Tongue (tissue), 2 donors: ENCODE data around the gene BHLHE41. TPM values are rescaled to one million over a fixed set of nuclear protein-coding genes. Genes with fewer than 3 reads are reported as not detected.

Experiments
- DNase-seq: peaks from one replicate; pipeline ENCODE4 v3.0.0-alpha.2; 2015
- total RNA-seq: library from RNA; depleted of rRNA; stranded (reverse); fragments of >200 nt; gene quantifications from one replicate; pipeline ENCODE4 v1.2.3, GENCODE V29; 2014

Gene BHLHE41
- total RNA-seq: 8.2 TPM

DNA sequence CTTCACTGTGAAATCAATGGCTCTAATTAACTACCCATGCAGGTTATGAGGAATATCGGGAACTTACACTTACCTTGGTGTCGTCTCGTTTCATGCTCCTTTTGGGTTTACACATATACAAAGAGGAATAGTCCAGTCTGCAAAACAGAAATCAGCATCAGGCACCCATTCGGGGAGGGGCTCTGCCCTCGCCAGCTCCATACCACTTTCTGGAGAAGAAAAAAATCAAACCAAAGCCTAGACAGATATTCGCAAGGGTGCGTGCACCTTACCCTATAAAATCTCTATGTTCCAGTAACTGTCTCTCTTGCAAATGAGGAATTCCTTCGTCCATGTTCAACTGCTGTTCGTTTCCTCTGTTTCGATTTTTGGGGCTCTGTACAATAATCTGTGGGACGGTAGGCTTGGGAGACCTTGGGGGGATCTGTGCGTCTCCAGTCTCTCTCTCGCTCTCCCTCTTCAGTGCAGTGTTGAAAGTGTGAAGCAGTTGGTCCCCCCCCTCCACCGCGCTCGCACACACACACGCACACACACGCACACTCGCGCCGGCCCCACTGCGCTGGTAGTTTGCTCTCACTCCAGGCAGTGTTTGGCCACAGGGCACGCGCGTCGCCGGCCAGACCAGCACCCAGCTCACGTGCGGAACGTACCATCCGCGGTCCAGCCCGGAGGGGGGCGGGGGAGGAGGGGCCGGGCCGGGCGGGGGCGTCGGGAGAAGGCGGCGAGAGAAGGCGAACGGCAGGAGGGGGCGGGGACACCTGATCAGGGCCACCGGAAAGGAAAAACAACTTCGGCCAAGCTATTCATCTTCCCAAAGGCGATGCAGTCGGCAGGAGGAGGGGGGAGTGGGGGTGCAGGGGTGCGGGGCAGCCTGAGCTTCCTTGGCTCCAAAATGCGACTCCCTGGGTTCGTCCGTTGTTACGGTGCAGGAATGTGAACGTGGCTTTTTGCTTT, at the start of gene BHLHE41:
BHLHE41 (minus strand) TSS at position 592 of the 954 bp plus-strand sequence; CDS start at position 334, 258 bp downstream.
- DNase-seq: peak; percentile 62

DNA sequence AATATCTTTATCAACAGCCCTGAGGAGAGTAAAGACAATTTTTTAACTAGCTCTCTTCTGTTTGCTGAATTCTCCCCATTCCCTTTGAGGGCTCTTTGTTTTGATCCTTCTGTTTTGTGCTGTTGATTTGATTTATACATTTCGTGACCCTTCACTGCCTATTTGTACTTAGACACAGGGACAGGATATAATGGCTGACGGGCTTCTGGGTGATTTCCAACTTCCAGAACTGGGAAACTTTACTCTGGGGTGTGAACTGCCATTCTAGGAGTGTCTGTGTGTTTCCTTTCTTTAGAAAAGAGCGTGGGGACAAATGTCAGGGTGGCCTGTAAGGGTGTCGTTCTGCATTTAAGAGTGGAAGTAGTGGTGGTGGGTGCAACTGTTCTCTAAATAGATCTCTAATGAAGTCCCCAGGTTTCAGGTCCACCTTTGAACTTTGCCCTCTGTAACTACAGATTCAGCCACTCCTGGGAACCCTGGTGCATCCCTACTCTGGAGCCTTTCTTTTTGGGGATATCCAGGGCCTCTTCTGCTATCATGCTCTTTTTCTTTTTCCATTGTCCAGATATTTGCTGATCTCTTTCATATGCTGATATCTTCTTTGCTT, 48.2 kb upstream of the BHLHE41 start:
- no peak for DNase-seq

GRCh38 chr12:26172539-26172938, 47.7 kb upstream of the BHLHE41 start:
- DNase-seq: no peak

DNA sequence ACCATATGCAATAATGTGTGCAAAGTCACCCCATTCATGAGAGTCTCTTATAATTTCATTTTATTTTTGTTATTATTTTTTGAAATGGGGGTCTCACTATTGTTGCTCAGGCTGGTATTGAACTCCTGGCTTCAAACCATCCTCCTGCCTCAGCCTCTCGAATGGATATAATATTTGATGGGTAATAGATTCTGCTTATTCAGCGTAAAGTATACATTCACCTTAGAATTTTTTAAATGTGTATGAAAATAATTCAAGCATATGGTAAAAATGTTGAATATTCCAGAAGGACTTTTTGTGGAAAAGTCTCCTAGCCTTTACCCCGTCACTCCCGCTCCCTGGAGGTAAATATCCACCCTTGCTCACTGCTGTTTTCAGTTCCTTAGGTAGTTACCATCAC, 47.2 kb upstream of the BHLHE41 start:
- DNase-seq: no peak

GRCh38 chr12:26164118-26164517, 39.3 kb upstream of the BHLHE41 start:
- no peak for DNase-seq

GRCh38 chr12:26162905-26163304, 38.1 kb upstream of the BHLHE41 start:
- DNase-seq: no peak

DNA sequence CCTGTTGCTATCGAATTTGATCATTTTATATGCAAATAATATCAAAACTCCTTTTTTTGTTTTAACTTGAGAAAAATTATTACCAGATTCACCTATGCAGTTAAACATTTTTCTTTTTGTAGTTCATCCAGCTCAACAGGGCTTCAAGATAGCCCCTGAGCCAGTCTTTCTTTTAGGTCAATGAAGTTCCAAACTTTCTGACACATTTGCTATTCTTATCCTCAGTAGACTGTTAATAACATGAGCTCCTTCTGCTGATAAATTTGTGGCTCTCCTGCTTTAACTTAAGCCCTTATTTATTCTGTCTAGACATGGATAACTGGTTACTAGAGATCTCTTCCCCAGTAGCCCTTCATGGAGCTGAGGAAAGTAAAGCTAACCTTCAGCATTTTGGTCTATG, 37.3 kb upstream of the BHLHE41 start:
- no peak for DNase-seq

DNA sequence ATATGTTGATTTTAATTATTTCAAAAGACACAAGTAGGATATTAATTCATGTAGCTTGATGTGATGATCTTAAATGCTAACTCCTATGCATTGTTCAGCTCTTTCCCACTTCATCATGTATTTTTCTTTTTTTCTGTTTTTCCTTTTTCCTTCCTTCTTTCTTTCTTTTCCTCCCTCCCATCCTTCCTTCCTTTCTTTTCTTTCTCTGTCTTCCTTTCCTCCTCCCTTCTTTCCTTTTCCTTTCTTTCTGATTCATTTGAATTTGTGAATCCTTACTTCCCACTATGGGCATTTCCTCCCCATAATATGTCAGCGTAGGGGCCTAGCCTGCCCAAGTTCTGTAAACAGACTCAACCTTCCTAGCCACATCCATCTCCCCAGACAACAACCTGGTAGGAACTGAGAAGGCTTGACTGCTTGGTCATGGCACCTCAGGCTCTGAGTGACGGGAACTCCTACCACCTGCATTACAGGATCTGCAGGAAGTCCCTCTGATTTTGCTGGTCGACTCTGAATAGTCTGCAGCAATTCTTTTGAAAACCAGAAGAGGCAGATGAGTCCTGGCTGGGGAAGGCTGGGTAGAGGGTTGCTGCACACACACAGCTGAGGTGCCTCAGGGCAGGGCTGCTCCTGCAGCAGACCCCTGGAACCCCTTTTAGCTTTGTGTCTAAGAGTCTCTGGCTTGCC, 33.4 kb upstream of the BHLHE41 start:
- no peak for DNase-seq

DNA sequence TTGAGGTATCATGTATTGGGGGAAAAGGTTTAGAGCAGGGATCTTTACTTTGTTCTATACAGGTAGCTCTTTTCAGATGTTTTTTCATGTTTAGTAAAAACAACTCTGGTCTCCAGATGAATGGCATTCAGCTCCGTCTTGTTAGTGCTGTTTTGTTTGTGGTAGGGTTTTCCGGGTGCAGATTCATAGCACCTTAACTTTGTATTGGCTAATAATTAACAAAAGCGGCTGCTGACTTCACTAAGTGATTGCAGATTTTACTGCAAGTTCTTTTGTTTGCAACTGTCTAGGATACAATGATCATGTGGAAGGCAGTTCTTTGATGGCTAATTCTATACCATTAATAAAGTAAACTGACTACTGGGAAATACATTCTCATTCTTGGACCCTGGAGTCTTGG, 32.2 kb upstream of the BHLHE41 start:
- no peak for DNase-seq

DNA sequence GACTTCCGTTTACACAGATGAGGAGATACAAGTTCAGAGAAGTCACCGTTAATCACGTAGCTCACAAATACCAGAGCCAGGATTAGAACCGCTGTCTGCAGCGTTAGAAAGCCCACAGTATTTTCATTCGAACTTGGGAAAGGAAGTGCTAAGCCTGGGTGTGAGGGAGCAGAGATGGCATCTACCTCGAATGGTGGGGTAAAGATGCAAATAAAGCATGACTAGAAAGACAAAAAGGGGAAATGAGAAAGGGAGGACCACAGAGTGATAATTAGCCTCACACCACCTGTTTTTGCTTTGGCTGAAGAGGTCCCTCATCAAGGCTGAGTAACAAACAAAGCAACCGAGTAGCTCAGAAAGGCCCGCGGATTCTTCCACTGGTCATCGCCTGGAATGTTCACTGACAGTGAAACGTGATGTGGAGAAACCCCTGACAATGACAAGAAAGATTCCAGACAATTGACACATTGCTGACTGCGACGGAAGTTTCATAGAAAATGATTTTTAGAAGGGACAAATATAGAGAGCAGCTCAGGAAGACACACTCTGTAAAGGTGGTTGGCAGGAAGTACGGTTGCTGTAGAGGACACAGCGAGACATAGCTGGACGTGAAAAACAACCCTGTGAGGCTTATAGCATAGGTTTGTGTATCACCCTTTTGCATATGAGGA, 31.5 kb upstream of the BHLHE41 start:
- DNase-seq: no peak

DNA sequence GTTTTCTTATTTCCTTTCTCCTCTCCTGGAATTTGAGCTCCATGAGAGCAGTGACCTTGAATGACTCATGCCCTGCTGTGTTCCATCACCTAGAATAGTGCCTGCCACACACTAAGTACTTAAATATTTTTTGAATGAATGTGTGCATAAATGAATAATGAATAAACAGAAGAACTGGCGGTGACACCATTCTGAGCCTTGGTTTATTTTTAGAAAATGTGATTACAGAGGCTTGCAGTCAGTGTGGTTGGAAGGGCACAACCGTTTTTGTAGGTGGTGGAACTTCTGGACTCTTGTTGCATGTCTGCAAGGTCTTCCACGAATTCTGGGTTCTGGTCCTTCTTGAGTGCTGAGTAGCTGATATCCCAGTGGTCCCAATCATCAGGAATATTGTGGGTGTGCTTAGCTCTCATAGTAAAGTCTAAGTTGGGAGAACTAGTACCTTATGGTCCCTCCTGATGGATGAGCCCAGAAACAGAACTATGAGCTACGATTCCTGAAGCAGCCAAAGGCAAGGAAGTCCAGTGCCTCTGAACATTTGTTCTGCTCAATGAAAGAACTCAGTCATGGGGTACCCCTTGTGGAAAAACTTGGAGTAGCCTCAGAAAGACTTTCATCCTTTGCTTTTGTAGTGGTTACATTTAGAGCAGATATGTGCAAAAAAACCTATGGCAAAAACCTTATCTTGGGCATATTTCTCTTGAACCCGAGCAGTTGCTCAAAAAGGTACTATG, 28.8 kb upstream of the BHLHE41 start:
- DNase-seq: no peak

GRCh38 chr12:26152507-26153102, 27.8 kb upstream of the BHLHE41 start:
- no peak for DNase-seq

GRCh38 chr12:26150736-26151450, 26.1 kb upstream of the BHLHE41 start:
- DNase-seq: peak; percentile 55

- DNase-seq: no peak
These were observed 25.2 kb upstream of the BHLHE41 start for GRCh38 chr12:26149968-26150500.

DNA sequence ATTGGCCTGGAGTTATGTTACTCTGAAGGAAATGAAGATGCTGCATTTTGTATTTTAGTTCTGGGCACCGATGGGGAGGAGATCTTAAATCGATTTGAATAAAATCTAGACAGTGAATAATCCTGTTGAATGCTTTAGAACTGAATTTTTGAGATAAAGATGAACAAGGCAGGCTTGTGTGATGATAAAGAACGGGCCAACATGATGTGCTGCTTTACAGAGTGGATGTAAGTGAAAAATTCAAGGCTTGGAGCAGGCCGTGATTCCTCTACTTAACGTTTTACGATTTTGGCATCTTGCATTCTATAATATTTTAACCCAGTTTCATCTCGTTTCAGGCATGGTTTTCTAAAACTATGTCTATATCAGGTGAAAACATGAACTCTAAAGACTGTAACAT, 23.5 kb upstream of the BHLHE41 start:
- no peak for DNase-seq

- DNase-seq: no peak
These were observed 18.5 kb upstream of the BHLHE41 start for GRCh38 chr12:26143291-26143690.

DNA sequence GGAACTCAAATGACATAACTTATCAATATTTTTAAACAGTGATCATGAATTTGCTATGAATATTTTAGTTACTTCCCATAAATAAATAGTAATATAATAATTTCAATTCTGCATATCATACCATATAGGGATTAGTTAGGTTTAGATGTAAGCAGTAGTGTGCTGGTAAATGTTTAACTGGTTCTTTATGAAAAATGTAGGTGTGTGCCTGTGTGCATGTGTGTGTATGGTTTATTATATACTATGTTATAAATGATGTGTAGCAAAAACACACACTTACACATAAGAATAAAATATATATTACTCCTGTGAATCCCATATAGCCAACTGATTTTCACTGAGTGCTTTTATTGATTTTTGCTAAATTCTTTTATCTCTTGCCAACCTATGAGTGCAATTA, 14.0 kb upstream of the BHLHE41 start:
- DNase-seq: no peak

GRCh38 chr12:26136688-26137087, 11.9 kb upstream of the BHLHE41 start:
- no peak for DNase-seq

DNA sequence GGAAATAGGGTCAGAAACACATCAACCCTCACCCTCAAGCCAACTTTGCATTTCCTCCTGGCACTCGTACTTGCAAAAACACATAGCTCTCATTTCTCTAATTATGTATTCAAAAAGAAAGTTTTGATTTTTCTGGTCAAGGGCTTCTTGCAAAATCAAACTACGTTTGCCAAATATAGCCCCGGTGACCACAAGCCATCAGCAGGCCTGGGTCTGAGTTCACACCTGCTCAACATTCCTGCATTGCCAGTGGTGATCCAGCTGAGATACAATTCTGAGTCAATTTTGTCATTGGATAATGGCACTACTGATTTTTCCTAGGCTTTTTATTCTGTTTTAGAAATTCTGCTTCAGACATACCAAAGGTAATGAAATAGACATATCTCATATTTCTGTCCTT, 10.7 kb upstream of the BHLHE41 start:
- no peak for DNase-seq

DNA sequence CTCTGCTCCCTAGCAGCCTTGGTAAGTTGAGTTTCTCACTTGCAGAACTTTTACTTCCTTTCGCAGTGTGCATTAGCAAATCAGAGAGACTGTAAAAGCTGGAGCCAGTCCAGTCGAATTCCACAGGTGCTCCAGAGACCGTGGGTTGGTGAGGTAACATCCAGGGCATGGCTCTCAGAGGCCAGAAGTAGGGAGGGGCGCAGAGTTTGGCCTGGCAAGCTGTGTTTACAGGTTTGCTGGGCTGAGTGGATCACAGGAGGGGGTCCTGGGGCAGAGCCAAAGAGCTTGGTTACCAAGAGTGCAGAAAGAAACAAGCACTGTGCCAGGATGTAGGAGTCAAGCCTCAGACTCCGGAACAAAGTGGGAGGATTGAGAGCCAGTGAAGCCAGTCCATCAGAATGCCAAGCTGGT, 10.2 kb upstream of the BHLHE41 start:
- DNase-seq: peak; percentile 79
